IMR-90 (cell line): ENCODE results near the gene R3HDM2. TPM values are rescaled to one million over a fixed set of nuclear protein-coding genes. Genes with fewer than 3 reads are reported as not detected.

Experiments
- ATAC-seq: fragments of 200-7000 bp; cut with Tn5 transposase; 2 replicates; pipeline ENCODE4 v1.9.1; 2020; ENCODE audit warnings: low read depth, mild to moderate bottlenecking, moderate library complexity
- BruUV-seq: library from RNA; stranded (reverse); fragments of 400-500 nt; replicated peaks from 2 replicates; lab custom pipeline; 2021; lab: Mats Ljungman, UMichigan
- CTCF ChIA-PET: fragments of 300-600 bp; formaldehyde crosslinking; extraction: SDS; loops from one replicate; lab custom pipeline; 2021; ENCODE audit warnings: antibody characterized with exemption; lab: Yijun Ruan, JAX
- POLR2A ChIA-PET: fragments of 300-600 bp; sonication (Branson Sonifier 250); formaldehyde crosslinking; loops from one replicate; lab custom pipeline; 2022; ENCODE audit warnings: antibody characterized with exemption; ENCODE audit not compliant: unreplicated experiment; lab: Charles Lee
- DNase-seq: peaks from one replicate; pipeline ENCODE4 v3.0.0; 2013
- H2AFZ ChIP-seq: replicated peaks from 2 replicates; pipeline ENCODE3; 2013; ENCODE audit warnings: low read length, mild to moderate bottlenecking; ENCODE audit not compliant: poor library complexity
- H2AK5ac ChIP-seq: 2 replicates; pipeline ENCODE4 v1.6.1; 2013; ENCODE audit warnings: low read depth, low read length, inconsistent platforms
- H2AK9ac ChIP-seq: replicated peaks from 2 replicates; pipeline ENCODE3; 2013; ENCODE audit warnings: mild to moderate bottlenecking, low read depth, low read length, moderate library complexity; ENCODE audit not compliant: poor library complexity
- H2BK120ac ChIP-seq: 2 replicates; pipeline ENCODE4 v1.6.1; 2013; ENCODE audit warnings: low read depth, low read length, inconsistent platforms
- H2BK15ac ChIP-seq: 3 replicates; pipeline ENCODE4 v1.6.1; 2013; ENCODE audit warnings: low read depth, low read length, inconsistent platforms
- H2BK20ac ChIP-seq: 2 replicates; pipeline ENCODE4 v1.6.1; 2013; ENCODE audit warnings: low read depth, mild to moderate bottlenecking, inconsistent platforms, low read length, moderate library complexity
- H2BK5ac ChIP-seq: 2 replicates; pipeline ENCODE4 v1.6.1; 2013; ENCODE audit warnings: mild to moderate bottlenecking, low read depth, low read length, inconsistent platforms; ENCODE audit not compliant: poor library complexity, severe bottlenecking
- H3K14ac ChIP-seq: replicated peaks from 2 replicates; pipeline ENCODE4 v1.6.1; 2013; ENCODE audit warnings: low read depth, low read length, inconsistent platforms
- H3K18ac ChIP-seq: 2 replicates; pipeline ENCODE4 v1.6.1; 2013; ENCODE audit warnings: low read depth, low read length, control low read depth
- H3K23ac ChIP-seq: 2 replicates; pipeline ENCODE4 v1.6.1; 2013; ENCODE audit warnings: low read depth, low read length, inconsistent platforms
- H3K27ac ChIP-seq: 2 replicates; pipeline ENCODE4 v1.5.1; 2013; ENCODE audit warnings: mild to moderate bottlenecking, control low read depth, low read length; ENCODE audit not compliant: insufficient read depth
- H3K27me3 ChIP-seq: 2 replicates; pipeline ENCODE4 v1.6.1; 2013; ENCODE audit warnings: low read length; ENCODE audit not compliant: control insufficient read depth, insufficient read depth
- H3K36me3 ChIP-seq: 2 replicates; pipeline ENCODE4 v1.6.1; 2013; ENCODE audit warnings: low read length, mixed read lengths; ENCODE audit not compliant: control insufficient read depth, insufficient read depth
- H3K4ac ChIP-seq: 2 replicates; pipeline ENCODE4 v1.6.1; 2013; ENCODE audit warnings: low read depth, low read length, inconsistent platforms
- H3K4me1 ChIP-seq: 2 replicates; pipeline ENCODE4 v1.6.1; 2013; ENCODE audit warnings: low read length, mixed read lengths; ENCODE audit not compliant: control insufficient read depth, insufficient read depth
- H3K4me2 ChIP-seq: 2 replicates; pipeline ENCODE4 v1.6.1; 2013; ENCODE audit warnings: low read depth, mild to moderate bottlenecking, control low read depth, low read length, moderate library complexity
- H3K4me3 ChIP-seq: 2 replicates; pipeline ENCODE4 v1.5.1; 2013; ENCODE audit warnings: low read depth, mild to moderate bottlenecking, control low read depth, low read length, moderate library complexity; ENCODE audit not compliant: insufficient read depth
- H3K56ac ChIP-seq: 2 replicates; pipeline ENCODE4 v1.6.1; 2013; ENCODE audit warnings: low read length, inconsistent platforms; ENCODE audit not compliant: insufficient read depth; ENCODE audit errors: extremely low read depth
- H3K79me1 ChIP-seq, 2 experiments: 2 replicates each; pipeline ENCODE4 v1.6.1; 2013; ENCODE audit warnings: low read length in 2 of 2, inconsistent platforms in 1 of 2, low read depth in 1 of 2
- H3K9ac ChIP-seq: 2 replicates; pipeline ENCODE4 v1.6.1; 2013; ENCODE audit warnings: low read depth, low read length, control low read depth
- H3K9me1 ChIP-seq: 2 replicates; pipeline ENCODE4 v1.6.1; 2013; ENCODE audit warnings: low read length, inconsistent platforms; ENCODE audit not compliant: insufficient read depth
- H3K9me3 ChIP-seq: 2 replicates; pipeline ENCODE4 v1.6.1; 2013; ENCODE audit warnings: low read length; ENCODE audit not compliant: control insufficient read depth, insufficient read depth
- H4K20me1 ChIP-seq: 2 replicates; pipeline ENCODE4 v1.6.1; 2013; ENCODE audit warnings: low read length, inconsistent platforms; ENCODE audit not compliant: insufficient read depth
- H4K5ac ChIP-seq: 2 replicates; pipeline ENCODE4 v1.6.1; 2013; ENCODE audit warnings: mild to moderate bottlenecking, low read depth, low read length, control low read depth
- H4K8ac ChIP-seq, 2 experiments: 2 replicates each; pipeline ENCODE4 v1.6.1; 2013; ENCODE audit warnings: low read depth in 2 of 2, low read length in 2 of 2, control low read depth in 1 of 2, inconsistent platforms in 1 of 2
- H4K91ac ChIP-seq: 2 replicates; pipeline ENCODE4 v1.6.1; 2013; ENCODE audit warnings: low read depth, low read length, inconsistent platforms; ENCODE audit not compliant: insufficient read depth
- BHLHE40 ChIP-seq: fragments of 150-350 bp; IDR thresholded peaks from 2 replicates; pipeline ENCODE4 v1.6.1; 2016; ENCODE audit warnings: mild to moderate bottlenecking, low read depth, low read length
- CHD1 ChIP-seq: IDR thresholded peaks from 2 replicates; pipeline ENCODE4 v1.6.1; 2012; ENCODE audit warnings: low read depth, low read length, improper control_type of control experiment
- FOS ChIP-seq: fragments of 150-350 bp; IDR thresholded peaks from 2 replicates; pipeline ENCODE4 v1.6.1; 2016; ENCODE audit warnings: low read depth, low read length
- MAFK ChIP-seq: IDR thresholded peaks from 2 replicates; pipeline ENCODE4 v1.6.1; 2012; ENCODE audit warnings: low read depth, low read length, improper control_type of control experiment
- POLR2A ChIP-seq: IDR thresholded peaks from 2 replicates; pipeline ENCODE4 v1.6.1; 2012; ENCODE audit warnings: mild to moderate bottlenecking, low read depth, low read length
- RAD21 ChIP-seq: IDR thresholded peaks from 2 replicates; pipeline ENCODE4 v1.6.1; 2012; ENCODE audit warnings: low read length, improper control_type of control experiment
- RCOR1 ChIP-seq: IDR thresholded peaks from 2 replicates; pipeline ENCODE4 v1.6.1; 2012; ENCODE audit warnings: mild to moderate bottlenecking, low read length, improper control_type of control experiment; ENCODE audit not compliant: insufficient replicate concordance
- RFX5 ChIP-seq: IDR thresholded peaks from 2 replicates; pipeline ENCODE4 v1.8.0; 2012; ENCODE audit warnings: low read depth, mild to moderate bottlenecking, low read length, moderate library complexity
- SMC3 ChIP-seq: fragments of 150-350 bp; IDR thresholded peaks from 2 replicates; pipeline ENCODE4 v1.6.1; 2016; ENCODE audit warnings: low read depth, mild to moderate bottlenecking, antibody characterized with exemption, low read length, moderate library complexity
- WGBS, 2 experiments: methylation state at CpG; one replicate each; pipeline versions ENCODE4 v1.1.5 to v1.1.7; 2013; ENCODE audit warnings: missing lambda C conversion rate in 2 of 2; ENCODE audit not compliant: insufficient read length in 1 of 2; ENCODE audit errors: extremely low coverage in 2 of 2; 5-methylcytosine and 5-hydroxymethylcytosine counted together
- dilution Hi-C: fragments of 300-500 bp; cut with HindIII; formaldehyde crosslinking; loops from one replicate; pipeline ENCODE4 v1.14.3; 2018; ENCODE audit warnings: low sequenced_read_pairs; ENCODE audit not compliant: unreplicated experiment
- in situ Hi-C: fragments of 300-500 bp; cut with MboI; formaldehyde crosslinking; loops from 3 replicates; pipeline ENCODE4 v1.14.3; 2019; ENCODE audit warnings: low sequenced_read_pairs, inconsistent platforms, mixed read lengths
- intact Hi-C: fragments of 100-400 bp; cut with micrococcal nuclease; formaldehyde crosslinking; loops from 2 replicates; pipeline ENCODE4 v1.10.0; 2022
- polyA plus RNA-seq, 3 experiments: library from polyadenylated mRNA; depleted of rRNA; stranded (reverse); fragments of >200 nt; gene quantifications; 2 replicates each; pipeline ENCODE4 v1.2.3, GENCODE V29; 2012; ENCODE audit warnings: low replicate concordance in 1 of 3
- total RNA-seq: library from RNA; depleted of rRNA; stranded (reverse); fragments of >200 nt; gene quantifications from 2 replicates; pipeline ENCODE4 v1.2.3, GENCODE V29; 2012
- TF ChIP-seq, protein P1 (sequence below): conservative IDR thresholded peaks from 2 replicates; pipeline ENCODE4 v1.5.1; 2012; ENCODE audit warnings: mild to moderate bottlenecking, low read depth, low read length, improper control_type of control experiment
- TF ChIP-seq, protein P2 (sequence below): fragments of 150-350 bp; IDR thresholded peaks from 2 replicates; pipeline ENCODE4 v1.6.1; 2017; ENCODE audit warnings: mild to moderate bottlenecking, antibody characterized with exemption, low read length, low read depth

The R3HDM2 gene
- total and polyA plus RNA-seq, 2 of the 4 experiments (the other 2 are of a cell fraction) = 7.5 to 28.4 TPM

DNA sequence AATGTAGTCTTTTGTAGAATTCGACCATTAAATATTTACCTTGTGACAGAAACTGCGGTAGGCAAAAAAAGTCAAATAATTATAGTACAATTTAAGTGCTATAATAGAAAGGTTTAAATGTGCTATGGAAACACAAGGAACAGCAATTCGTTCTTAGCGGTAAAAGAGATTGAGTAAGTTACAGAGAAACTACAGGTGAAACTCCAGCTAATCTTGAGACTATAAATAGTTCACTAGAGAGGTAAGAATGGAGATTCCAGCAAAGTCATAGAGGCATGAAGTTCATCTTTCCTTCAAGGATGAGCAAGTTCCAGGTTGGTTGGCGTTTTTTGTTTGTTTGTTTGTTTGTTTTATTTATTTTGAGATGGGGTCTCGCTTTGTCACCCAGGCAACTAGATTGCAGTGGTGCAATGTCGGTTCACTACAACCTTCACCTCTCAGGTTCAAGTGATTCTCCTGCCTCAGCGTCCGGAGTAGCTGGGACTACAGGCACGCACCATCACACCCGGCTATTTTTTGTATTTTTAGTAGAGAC, 878 bp upstream of the R3HDM2 start (continued):
- TF ChIP-seq RFX5 = no peak

DNA sequence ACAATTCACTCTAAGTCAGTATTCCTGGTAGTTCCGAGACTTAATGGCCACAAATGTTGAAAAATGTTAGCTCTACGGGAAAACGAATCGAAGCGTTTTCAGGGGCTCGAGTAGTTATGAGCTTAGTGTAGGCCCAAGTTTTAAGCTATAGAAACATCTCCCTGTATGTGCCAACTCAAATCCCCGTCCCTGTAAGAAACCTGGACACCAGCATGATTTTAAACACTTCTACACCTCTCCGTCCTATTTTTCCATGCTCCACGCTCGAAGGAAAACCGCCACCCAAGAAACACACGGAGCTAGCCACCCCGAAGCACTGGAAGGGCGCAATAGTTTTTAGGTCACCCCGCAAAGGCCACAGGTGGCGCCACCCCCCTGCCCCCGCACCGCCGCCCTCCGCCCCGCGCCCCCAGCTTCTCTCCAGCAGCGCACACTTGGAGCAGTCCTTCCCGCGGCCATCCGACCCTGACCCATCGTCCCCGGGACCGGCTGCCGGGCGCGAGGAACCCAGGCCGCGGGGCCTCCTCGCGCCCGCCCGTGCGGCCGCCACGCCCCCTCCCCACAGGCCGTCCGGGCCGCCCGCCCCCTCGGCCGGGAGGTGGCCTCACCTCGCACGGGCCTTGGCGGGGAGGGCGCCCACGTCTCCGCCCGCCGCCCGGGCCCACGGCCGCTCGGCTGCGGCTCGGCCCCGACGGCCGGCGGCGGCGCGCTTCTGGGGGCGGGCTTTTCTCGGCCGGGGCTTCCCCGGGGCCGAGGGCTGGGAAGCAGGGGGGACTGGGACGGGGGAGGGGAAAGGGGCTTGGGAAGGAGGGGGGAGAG, 522 bp downstream of the R3HDM2 start:
- peak overlapping the region; percentile 97 for H3K4me2 ChIP-seq
- in situ Hi-C loops (no loop called here), dilution Hi-C loops (no loop called here), intact Hi-C loops (loop anchor here (5.0 kb wide), 1 partner anchor 123 kb away; no protein-coding TSS in a partner anchor)
- H3K9me3 ChIP-seq = no peaks in the 10 kb centered on the region
- peak overlapping the region; percentile 42 for H3K4ac ChIP-seq
- ChIA-PET CTCF (interaction anchor here (1.1 kb wide), 1 partner anchor 29 kb away, joined by 3 read pairs; the partner anchor contains the start of gene GLI1), POLR2A (interaction anchor here (0.5 to 0.7 kb wide), 2 partner anchors 28 to 117 kb away, joined by 3 to 4 read pairs; no protein-coding TSS in a partner anchor)
- peak overlapping the region; percentile 86 for H2AK9ac ChIP-seq
- H4K5ac ChIP-seq = peak overlapping the region; percentile 92
- H3K23ac ChIP-seq = peak overlapping the region; percentile 98
- H4K20me1 ChIP-seq = no peaks in the 10 kb centered on the region; the same call in none of the 2 replicates
- H3K14ac ChIP-seq = peak overlapping the region; percentile 94
- H3K4me1 ChIP-seq = peaks cover 3% of the 10 kb centered on the region
- H3K4me3 ChIP-seq = peak overlapping the region; percentile 98
- H2BK15ac ChIP-seq = no peak overlapping the region
- 0% methylated on average over 19 of the region's 74 CpGs; no CpG with 5 or more reads in 1 of the 2 experiments for WGBS, 2 experiments
- 0 out of 2 replicates have a peak, but pooled peaks cover 3% of the 10 kb centered on the region for H3K9me1 ChIP-seq
- H2AK5ac ChIP-seq = peak overlapping the region; percentile 65
- peaks cover 4% of the 10 kb centered on the region; the same call in 1 of the 2 replicates for H3K36me3 ChIP-seq
- peak overlapping the region; percentile 27; the same call in 1 of the 2 replicates for H2BK20ac ChIP-seq
- peak overlapping the region; percentile 82 to 83 for H4K8ac ChIP-seq
- peak overlapping the region; percentile 67 for H3K56ac ChIP-seq
- H2BK5ac ChIP-seq = peak overlapping the region; percentile 57
- DNase-seq (peak; percentile 34), ATAC-seq (peak; percentile 75)
- no peaks in the 10 kb centered on the region for H3K27me3 ChIP-seq
- peak overlapping the region; percentile 79 for H2AFZ ChIP-seq
- H3K9ac ChIP-seq = peak overlapping the region; percentile 95
- no peak overlapping the region for H2BK120ac ChIP-seq
- no TSS peak for BruUV-seq
- peak overlapping the region; percentile 39 for H4K91ac ChIP-seq
- H3K18ac ChIP-seq = peak overlapping the region; percentile 30
- peak overlapping the region; percentile 87 for H3K27ac ChIP-seq
- peaks cover 19 to 47% of the 10 kb centered on the region in 2 experiments for H3K79me1 ChIP-seq
- 0 out of 2 replicates have a peak, but pooled peaks have one; percentile 7 for TF ChIP-seq CHD1
- peak; percentile 13; the same call in 1 of the 2 replicates for TF ChIP-seq POLR2A
- no peak for TF ChIP-seq FOS
- no peak for TF ChIP-seq MAFK
- TF ChIP-seq, protein P1, sequence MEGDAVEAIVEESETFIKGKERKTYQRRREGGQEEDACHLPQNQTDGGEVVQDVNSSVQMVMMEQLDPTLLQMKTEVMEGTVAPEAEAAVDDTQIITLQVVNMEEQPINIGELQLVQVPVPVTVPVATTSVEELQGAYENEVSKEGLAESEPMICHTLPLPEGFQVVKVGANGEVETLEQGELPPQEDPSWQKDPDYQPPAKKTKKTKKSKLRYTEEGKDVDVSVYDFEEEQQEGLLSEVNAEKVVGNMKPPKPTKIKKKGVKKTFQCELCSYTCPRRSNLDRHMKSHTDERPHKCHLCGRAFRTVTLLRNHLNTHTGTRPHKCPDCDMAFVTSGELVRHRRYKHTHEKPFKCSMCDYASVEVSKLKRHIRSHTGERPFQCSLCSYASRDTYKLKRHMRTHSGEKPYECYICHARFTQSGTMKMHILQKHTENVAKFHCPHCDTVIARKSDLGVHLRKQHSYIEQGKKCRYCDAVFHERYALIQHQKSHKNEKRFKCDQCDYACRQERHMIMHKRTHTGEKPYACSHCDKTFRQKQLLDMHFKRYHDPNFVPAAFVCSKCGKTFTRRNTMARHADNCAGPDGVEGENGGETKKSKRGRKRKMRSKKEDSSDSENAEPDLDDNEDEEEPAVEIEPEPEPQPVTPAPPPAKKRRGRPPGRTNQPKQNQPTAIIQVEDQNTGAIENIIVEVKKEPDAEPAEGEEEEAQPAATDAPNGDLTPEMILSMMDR = no peak
- TF ChIP-seq RCOR1 = no peak
- TF ChIP-seq, protein P2, sequence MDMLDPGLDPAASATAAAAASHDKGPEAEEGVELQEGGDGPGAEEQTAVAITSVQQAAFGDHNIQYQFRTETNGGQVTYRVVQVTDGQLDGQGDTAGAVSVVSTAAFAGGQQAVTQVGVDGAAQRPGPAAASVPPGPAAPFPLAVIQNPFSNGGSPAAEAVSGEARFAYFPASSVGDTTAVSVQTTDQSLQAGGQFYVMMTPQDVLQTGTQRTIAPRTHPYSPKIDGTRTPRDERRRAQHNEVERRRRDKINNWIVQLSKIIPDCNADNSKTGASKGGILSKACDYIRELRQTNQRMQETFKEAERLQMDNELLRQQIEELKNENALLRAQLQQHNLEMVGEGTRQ = no peak
- TF ChIP-seq BHLHE40 = peak; percentile 72
- TF ChIP-seq SMC3 = no peak
- no peak for TF ChIP-seq RAD21
- no peak for TF ChIP-seq RFX5
